ENCODE measurements around the gene RSF1.

Gene RSF1

GRCh38 chr11:77753230-77753629 lies 67.3 kb downstream of the RSF1 start:
- FAIRE-seq (no peak), DNase-seq (ENCODE audit: insufficient read length, low spot score) (no peak)

- DNase-seq (ENCODE audit: insufficient read length, low spot score) (no peak), FAIRE-seq (no peak)
Measured at GRCh38 chr11:77752516-77752915, 68.0 kb downstream of the RSF1 start.

DNA sequence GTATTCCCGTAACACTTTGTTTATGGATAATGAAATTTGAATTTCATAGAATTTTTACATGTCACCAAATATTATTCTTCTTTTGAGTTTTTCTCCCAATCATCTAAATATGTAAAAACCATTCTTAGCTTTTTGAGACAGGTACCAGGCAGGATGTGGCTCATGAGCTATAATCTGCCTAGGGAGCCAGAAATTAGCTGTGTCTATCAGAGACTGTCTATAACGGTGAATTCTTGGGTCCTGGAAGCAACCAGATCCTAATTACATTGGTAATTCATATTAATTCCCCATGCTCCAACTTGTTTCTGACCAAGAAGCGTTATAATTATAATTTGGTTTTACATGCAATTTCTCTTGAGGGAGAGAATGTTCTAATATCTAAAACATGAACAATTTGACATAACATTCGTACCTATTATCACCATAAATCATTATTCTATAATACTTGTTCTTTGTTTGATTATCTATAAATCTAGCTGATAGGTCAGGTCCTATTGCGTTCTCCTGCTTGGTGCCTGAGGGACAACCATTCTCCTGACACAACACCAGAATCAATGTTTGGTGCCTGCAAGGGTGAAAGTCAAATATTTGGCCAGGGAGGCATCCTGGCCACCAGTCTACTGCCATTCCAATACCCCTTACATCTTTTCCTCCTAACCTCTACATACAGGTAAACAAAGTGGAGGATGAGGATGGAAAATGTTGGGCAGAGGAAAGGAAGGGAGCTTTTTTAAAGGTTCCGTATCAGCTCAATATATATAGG lies 69.9 kb downstream of the RSF1 start:
- DNase-seq (ENCODE audit: insufficient read length, low spot score), result no peak
- FAIRE-seq, result no peak

- no peak for DNase-seq (ENCODE audit: insufficient read length, low spot score)
- FAIRE-seq, result no peak
Measured at GRCh38 chr11:77749232-77749631, 71.3 kb downstream of the RSF1 start.

DNA sequence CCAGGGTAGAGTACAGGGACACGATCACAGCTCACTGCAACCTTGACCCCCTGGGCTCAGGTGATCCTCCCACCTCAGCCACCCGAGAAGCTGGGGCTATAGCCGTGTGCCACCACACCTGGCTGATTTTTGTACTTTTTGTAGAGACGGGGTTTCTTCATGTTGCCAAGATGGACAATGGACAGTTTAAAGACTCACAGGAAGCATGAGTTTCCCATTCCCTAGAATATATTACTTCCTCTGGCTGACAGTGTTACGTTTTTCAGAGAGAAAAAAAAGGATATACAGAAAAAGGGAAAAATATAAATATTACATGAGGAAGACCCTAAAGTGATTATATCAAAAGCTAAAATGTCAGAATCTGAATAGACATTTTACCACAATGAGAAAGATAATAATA lies 72.3 kb downstream of the RSF1 start:
- DNase-seq (ENCODE audit: insufficient read length, low spot score) (no peak), FAIRE-seq (no peak)

GRCh38 chr11:77747381-77747969 lies 73.0 kb downstream of the RSF1 start:
- DNase-seq (ENCODE audit: insufficient read length, low spot score) (no peak), FAIRE-seq (no peak)

- no peak for FAIRE-seq
- DNase-seq (ENCODE audit: insufficient read length, low spot score), result no peak
Measured at GRCh38 chr11:77736473-77736872, 84.0 kb downstream of the RSF1 start.

DNA sequence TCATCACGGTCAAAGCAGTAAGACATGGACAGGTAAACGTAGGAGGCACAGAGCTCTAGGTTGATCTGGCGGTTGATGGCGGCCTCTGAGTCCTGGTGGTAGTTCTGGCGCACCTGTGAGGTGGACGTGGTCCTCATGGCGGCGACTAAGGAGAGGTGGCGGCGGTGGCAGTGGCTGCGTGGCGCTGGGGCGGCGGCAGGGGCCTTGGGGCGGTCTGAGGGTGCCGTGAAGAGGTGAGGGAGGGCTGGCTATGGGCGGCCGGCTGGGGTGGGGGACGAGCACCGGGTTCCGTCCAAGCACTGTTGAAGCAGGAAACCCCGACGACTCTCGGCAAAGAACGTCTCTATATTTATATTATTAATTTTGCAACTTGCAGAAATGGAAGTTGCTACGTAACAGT lies 85.6 kb downstream of the RSF1 start:
- no peak for DNase-seq (ENCODE audit: insufficient read length, low spot score)
- FAIRE-seq, result no peak

DNA sequence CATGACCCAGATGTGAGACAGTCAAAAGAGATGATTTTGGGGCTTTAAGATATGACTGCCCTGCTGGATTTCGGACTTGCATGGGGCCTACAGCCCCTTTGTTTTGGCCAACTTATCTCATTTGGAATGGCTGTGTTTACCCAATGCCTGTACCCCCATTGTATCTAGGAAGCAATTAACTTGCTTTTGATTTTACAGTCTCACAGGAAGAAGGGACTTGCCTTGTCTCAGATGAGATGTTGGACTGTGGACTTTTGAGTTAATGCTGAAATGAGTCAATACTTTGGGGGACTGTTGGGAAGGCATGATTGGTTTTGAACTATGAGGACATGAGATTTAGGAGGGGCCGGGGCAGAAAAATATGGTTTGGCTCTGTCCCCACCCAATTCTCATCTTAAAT lies 88.4 kb downstream of the RSF1 start:
- no peak for FAIRE-seq
- DNase-seq (ENCODE audit: insufficient read length, low spot score), result no peak

DNA sequence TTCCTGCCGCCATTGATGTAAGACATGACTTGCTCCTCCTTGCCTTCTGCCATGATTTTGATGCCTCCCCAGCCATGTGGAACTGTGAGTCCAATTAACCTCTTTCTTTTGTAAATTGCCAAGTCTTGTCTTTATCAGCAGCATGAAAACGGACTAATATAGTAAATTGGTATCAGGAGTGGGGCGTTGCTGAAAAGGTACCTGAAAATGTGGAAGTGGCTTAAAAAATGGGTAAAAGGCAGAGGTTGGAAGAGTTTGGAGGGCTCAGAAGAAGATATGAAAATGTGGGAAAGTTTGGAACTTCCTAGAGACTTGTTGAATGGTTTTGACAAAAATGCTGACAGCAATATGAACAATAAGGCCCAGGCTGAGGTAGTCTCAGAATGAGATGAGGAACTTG lies 89.7 kb downstream of the RSF1 start:
- FAIRE-seq, result no peak
- DNase-seq (ENCODE audit: insufficient read length, low spot score), result no peak

- no peak for FAIRE-seq
- DNase-seq (ENCODE audit: insufficient read length, low spot score), result no peak
Measured at GRCh38 chr11:77729063-77729462, 91.5 kb downstream of the RSF1 start.

DNA sequence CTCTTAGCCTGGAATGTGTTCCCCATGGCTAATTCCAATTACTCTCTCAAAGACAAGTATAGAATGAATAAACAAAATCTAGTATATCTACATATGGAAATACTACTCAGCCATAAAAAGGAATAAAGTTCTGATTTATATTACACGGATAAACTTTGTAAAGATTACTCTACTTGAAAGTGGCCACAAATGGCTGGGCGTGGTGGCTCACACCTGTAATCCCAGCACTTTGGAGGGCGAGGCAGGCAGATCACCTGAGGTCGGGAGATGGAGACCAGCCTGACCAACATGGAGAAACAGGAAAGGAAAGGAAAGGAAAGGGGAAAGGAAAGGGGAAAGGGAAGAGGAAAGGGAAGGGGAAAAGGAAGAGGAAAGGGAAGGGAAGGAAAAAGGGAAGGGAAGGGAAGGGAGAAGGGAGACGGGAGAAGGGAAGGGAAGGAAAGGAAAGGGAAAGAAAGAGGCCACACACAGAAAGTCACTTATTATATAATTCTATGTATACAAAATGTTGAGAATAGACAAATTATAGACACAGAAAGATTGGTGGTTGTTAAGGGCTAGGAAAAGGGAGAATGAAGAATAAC lies 92.2 kb downstream of the RSF1 start:
- DNase-seq (ENCODE audit: insufficient read length, low spot score), result no peak
- FAIRE-seq, result no peak

DNA sequence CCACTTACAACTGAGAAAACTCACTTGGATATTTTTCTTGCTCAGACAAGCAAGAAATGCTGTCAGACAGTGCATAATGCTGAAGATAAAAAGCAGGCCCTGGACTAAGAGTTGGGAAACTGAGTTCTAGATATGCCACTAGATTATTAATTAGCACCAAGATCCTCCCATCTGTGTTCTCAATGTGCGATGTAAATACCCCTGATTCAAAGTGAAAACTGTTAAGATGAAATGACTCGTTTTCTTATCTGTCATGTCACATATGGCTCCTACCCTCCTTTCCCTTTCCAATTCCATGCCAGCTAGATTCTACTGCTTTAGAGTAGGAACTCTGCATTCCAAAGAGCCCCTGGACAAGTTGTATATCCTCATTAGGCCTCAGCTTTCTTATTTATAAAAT lies 94.0 kb downstream of the RSF1 start:
- no peak for DNase-seq (ENCODE audit: insufficient read length, low spot score)
- no peak for FAIRE-seq

DNA sequence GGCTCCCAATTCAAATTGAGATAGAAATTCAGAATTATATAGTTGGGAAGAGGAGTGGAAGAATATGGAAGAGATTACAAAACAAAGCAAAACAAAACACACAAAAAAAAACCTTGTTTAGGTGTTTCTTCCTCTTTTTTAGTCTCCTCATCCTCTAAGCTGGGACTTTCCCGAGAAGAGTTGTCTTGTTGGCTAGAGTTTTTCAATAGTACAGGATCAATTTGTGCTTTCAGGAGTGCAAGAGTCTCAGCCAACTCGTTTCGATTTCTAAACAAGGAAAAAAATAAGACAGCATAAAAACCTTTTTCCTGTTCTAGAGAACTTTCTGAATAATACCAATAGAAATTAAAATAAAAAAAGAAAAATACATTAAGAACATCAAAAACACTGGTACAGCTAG lies 95.1 kb downstream of the RSF1 start:
- DNase-seq (ENCODE audit: insufficient read length, low spot score) (no peak), FAIRE-seq (no peak)

- DNase-seq (ENCODE audit: insufficient read length, low spot score), result no peak
- FAIRE-seq, result no peak
Measured at GRCh38 chr11:77724636-77725035, 95.9 kb downstream of the RSF1 start.

GRCh38 chr11:77723024-77723423 lies 97.5 kb downstream of the RSF1 start:
- DNase-seq (ENCODE audit: insufficient read length, low spot score) (no peak), FAIRE-seq (no peak)

GRCh38 chr11:77710358-77710757 lies 110.2 kb downstream of the RSF1 start:
- FAIRE-seq, result no peak
- no peak for DNase-seq (ENCODE audit: insufficient read length, low spot score)

- FAIRE-seq (no peak), DNase-seq (ENCODE audit: insufficient read length, low spot score) (no peak)
Measured at GRCh38 chr11:77705876-77706579, 114.5 kb downstream of the RSF1 start.

DNA sequence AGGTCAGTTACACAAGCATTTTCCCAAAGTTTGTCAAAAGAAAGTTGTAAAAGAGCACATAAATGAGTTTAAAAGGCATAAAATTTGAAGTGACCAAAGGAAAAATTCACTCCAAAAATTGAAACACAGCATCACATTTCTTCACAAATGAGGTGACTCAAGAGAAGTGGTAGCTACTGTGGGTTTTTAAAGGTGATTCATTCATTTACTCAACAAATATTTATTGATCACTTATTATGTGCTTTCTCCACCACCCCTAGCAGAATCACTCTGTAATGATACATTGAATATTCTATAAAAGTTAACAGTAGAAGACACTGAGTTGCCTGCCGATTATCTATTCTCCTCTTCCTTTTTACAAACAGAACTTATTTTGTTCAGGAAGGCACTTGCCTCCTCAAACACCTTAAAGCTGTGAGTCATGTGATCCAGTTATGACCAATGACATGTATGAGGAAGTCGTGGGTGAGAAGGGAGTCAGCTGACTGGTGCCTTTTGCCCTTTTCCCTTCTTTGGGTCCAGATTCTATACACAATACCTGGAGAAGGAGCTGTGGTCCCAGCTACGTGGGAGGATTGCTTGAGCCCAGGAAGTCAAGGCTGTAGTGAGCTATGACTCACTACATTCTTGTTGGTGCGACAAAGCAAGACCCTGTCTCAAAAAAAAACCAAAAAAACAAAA lies 115.2 kb downstream of the RSF1 start:
- DNase-seq (ENCODE audit: insufficient read length, low spot score) (peak; percentile 57), FAIRE-seq (peak; percentile 92)

GRCh38 chr11:77704029-77704428 lies 116.5 kb downstream of the RSF1 start:
- FAIRE-seq (no peak), DNase-seq (ENCODE audit: insufficient read length, low spot score) (no peak)

DNA sequence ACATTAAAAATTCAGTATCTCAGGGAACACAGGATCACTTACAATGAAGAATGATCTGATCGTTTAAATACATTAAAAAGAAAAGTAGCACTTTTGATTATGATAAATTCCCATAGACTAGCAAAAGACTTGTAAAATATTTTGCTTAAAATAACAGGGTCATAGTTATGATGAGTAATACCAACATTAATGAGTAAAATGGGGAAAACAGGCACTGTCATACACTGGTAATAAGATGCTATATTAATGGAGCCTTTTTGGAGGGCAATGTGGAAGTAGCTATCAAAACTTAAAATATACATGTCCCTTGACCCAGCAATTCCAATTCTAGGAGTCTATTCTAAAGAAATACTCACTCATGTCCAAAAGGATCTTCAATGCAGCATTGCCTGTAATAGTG lies 121.1 kb downstream of the RSF1 start:
- DNase-seq (ENCODE audit: insufficient read length, low spot score) (no peak), FAIRE-seq (no peak)

Data from HTR-8/SVneo (cell line).